Mesothelial cell of epicardium (in vitro differentiated cells): Measurements from ENCODE around the gene RNF207. TPM values are rescaled to one million over a fixed set of nuclear protein-coding genes. Genes with fewer than 3 reads are reported as not detected.

Experiments used
- DNase-seq, 2 experiments: peaks; one replicate each; pipeline ENCODE4 v3.0.0; 2021; ENCODE audit warnings: low spot score in 2 of 2; ENCODE audit not compliant: unreplicated experiment in 2 of 2
- H3K27ac Mint-ChIP-seq: 2 replicates; pipeline ENCODE4 v1.8.0; 2021; ENCODE audit warnings: mixed read lengths
- H3K27me3 Mint-ChIP-seq: 2 replicates; pipeline ENCODE4 v1.8.0; 2021; ENCODE audit warnings: low read depth, mixed read lengths
- H3K36me3 Mint-ChIP-seq: 2 replicates; pipeline ENCODE4 v1.8.0; 2021; ENCODE audit warnings: mixed read lengths
- H3K4me1 Mint-ChIP-seq: 2 replicates; pipeline ENCODE4 v1.8.0; 2021; ENCODE audit warnings: mixed read lengths
- H3K4me3 Mint-ChIP-seq: 2 replicates; pipeline ENCODE4 v1.8.0; 2021; ENCODE audit warnings: mild to moderate bottlenecking, moderate library complexity, mixed read lengths
- H3K9me3 Mint-ChIP-seq: 2 replicates; pipeline ENCODE4 v1.8.0; 2021; ENCODE audit warnings: mixed read lengths
- CTCF ChIP-seq: fragments of 200-600 bp; sonication (generic); IDR thresholded peaks from one replicate; pipeline ENCODE4 v1.5.0; 2021; ENCODE audit warnings: antibody characterized with exemption; ENCODE audit not compliant: unreplicated experiment
- total RNA-seq: library from RNA; stranded (reverse); gene quantifications from 3 replicates; pipeline ENCODE4 v1.2.1, GENCODE V29; 2021

The RNF207 gene
- total RNA-seq, 1 donor from 2014 or later: 481 TPM

GRCh38 chr1:6176779-6177178 lies 29.1 kb upstream of the RNF207 start:
- no peak for DNase-seq
- Mint-ChIP-seq H3K27me3 (peaks cover 12% of the 10 kb centered on the region), H3K4me3 (no peak overlapping the region), H3K36me3 (no peaks in the 10 kb centered on the region), H3K4me1 (peaks cover 22% of the 10 kb centered on the region), H3K9me3 (no peaks in the 10 kb centered on the region), H3K27ac (no peak overlapping the region)
- no peak for TF ChIP-seq CTCF

- Mint-ChIP-seq H3K27me3 (peaks cover 17% of the 10 kb centered on the region), H3K4me3 (peak overlapping the region; percentile 9), H3K4me1 (peaks cover 23% of the 10 kb centered on the region), H3K9me3 (no peaks in the 10 kb centered on the region), H3K27ac (no peak overlapping the region), H3K36me3 (no peaks in the 10 kb centered on the region)
- DNase-seq: no peak
- no peak for TF ChIP-seq CTCF
Observed at GRCh38 chr1:6177681-6178380, 28.1 kb upstream of the RNF207 start.

- no peak for TF ChIP-seq CTCF
- Mint-ChIP-seq H3K4me3 (peak overlapping the region; percentile 61), H3K4me1 (peaks cover 23% of the 10 kb centered on the region), H3K27me3 (peaks cover 19% of the 10 kb centered on the region), H3K9me3 (no peaks in the 10 kb centered on the region), H3K36me3 (no peaks in the 10 kb centered on the region), H3K27ac (no peak overlapping the region)
- DNase-seq: no peak
Observed at GRCh38 chr1:6178751-6179563, 27.0 kb upstream of the RNF207 start.

GRCh38 chr1:6179564-6180175 lies 26.2 kb upstream of the RNF207 start:
- no peaks in the 10 kb centered on the region for H3K36me3 Mint-ChIP-seq
- H3K4me3 Mint-ChIP-seq: no peak overlapping the region
- DNase-seq: no peak
- TF ChIP-seq CTCF: no peak
- peaks cover 23% of the 10 kb centered on the region for H3K4me1 Mint-ChIP-seq
- H3K27me3 Mint-ChIP-seq: peaks cover 19% of the 10 kb centered on the region
- H3K27ac Mint-ChIP-seq: no peak overlapping the region
- H3K9me3 Mint-ChIP-seq: no peaks in the 10 kb centered on the region

GRCh38 chr1:6180268-6180706 lies 25.6 kb upstream of the RNF207 start, which contains the start of gene CHD5:
TSS of gene CHD5 (minus strand) at chr1:6180321. CDS start at chr1:6180023, 298 bp downstream.
- no peaks in the 10 kb centered on the region for H3K9me3 Mint-ChIP-seq
- no peak for DNase-seq
- TF ChIP-seq CTCF: no peak
- no peaks in the 10 kb centered on the region for H3K36me3 Mint-ChIP-seq
- peaks cover 19% of the 10 kb centered on the region for H3K27me3 Mint-ChIP-seq
- peak within 1 kb of the TSS; percentile 50 for H3K27ac Mint-ChIP-seq
- H3K4me1 Mint-ChIP-seq: peaks cover 29% of the 10 kb centered on the region
- peak within 1 kb of the TSS; percentile 66 for H3K4me3 Mint-ChIP-seq
